ENCODE results near the gene CHST8.

The CHST8 gene

GRCh38 chr19:33734913-33735312, 113.2 kb downstream of the CHST8 start:
- no peak for DNase-seq (ENCODE audit: low read depth in 3 of 3, low spot score in 1 of 3)

DNA sequence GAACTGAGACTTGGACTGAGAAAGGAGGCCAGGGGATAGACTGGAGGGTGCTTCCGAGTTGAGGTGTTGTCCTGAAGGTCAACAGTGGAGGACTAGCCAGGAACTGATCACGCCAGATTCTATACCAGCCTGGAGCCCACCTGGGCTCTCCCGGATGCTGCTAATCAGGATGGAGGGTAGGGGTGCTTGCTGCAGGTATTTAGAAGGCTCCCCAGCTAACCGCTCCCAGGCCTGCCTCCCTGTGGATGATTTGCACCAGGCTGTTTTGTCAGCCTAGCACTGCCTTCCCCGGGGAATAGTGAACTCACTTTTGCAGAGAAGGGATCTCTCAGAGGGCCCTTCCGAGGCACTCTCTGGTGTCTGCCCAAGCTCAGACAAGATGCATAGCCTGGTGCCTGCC, 114.4 kb downstream of the CHST8 start:
- no peak for DNase-seq (ENCODE audit: low read depth in 3 of 3, low spot score in 1 of 3)

GRCh38 chr19:33736787-33737186, 115.0 kb downstream of the CHST8 start:
- DNase-seq (ENCODE audit: low read depth in 3 of 3, low spot score in 1 of 3), result no peak

GRCh38 chr19:33737681-33738371, 116.1 kb downstream of the CHST8 start:
- DNase-seq (ENCODE audit: low read depth in 3 of 3, low spot score in 1 of 3), result no peak

DNA sequence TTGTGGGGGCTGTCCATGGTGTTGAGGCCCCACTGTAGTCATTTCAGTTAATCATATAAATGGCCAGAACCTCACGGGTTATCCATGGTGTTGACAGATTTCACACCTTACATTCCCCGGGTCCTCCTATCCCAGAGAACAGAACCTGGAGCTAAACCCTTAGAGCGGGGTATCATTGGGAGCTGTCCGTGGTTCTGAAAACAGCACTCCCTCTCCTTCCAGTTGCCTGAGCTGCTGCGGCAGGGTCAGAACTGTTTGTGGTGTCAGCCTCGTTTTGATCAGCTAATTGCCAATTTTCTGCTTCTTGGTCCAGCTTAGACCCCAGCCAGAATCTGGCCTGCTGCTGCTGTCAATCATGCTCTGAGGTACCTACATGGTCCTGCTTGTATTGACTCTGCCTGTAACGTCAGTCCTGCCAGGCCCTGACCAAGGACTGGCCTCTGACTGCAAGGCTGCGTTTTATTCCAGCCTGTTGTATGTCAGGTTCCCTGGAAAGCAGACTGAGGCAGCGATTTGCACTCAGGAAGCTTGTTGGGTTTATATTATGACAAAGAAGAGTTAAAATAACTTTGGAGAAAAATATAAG, 119.2 kb downstream of the CHST8 start:
- no peak for DNase-seq (ENCODE audit: low read depth in 3 of 3, low spot score in 1 of 3)

DNA sequence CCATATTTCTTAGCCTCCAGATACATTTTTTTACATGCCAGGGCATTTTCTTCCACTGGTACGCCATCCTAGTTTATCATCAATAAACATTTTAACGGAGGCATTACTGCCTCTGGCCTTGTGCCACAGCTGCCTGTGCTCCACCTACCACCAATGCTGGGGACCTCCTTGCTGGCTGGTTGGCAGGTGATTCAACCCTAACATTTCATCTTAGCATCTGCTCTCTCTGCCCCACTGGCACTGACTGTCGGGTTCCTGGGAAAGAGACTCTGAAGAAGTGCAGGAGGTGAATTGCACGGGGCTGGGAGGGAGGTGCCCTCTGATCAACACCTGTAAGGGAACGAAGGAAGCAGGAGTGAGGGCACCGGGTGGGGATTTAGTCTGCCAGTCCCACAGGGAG, 123.5 kb downstream of the CHST8 start:
- no peak for DNase-seq (ENCODE audit: low read depth in 3 of 3, low spot score in 1 of 3)

DNA sequence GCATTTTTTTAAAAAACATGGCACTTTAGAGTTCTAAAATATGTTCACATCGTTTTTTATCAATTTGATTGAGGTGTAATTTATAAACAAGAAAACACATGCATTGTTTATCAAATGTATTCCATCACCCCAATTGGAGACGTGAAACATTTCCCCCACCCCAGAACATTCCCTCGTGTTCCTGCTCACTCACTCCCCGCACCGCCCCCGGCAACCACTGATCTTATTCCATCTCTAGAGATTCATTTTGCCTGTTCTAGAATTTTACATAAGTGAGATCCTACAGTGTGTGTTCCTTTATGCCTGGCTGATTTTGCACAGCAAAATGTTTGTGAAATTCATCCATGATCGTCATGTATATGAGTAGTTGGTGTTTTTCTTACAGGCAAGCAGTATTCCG, 124.4 kb downstream of the CHST8 start:
- no peak for DNase-seq (ENCODE audit: low read depth in 3 of 3, low spot score in 1 of 3)

GRCh38 chr19:33747273-33747672, 125.5 kb downstream of the CHST8 start:
- no peak for DNase-seq (ENCODE audit: low read depth in 3 of 3, low spot score in 1 of 3)

DNA sequence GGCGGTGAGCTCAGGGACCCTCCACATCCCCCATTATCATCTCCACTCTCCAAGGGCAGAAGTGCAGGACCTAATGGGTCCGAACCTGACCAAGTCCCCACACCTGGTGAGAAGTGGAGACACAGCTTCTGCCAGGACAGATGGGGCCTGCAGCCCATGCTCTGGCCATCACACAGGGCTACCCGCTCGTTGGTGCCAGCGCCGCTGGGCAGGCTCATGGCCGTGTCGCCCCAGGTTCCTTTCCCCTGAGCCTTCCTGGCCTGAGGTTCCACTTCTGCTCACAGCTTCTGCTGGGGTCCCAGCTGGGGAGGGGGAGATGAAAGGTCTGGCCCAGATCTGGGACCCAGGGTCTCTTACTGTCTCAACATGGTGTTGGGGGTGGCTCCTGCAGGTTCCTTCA, 126.5 kb downstream of the CHST8 start:
- DNase-seq (ENCODE audit: low read depth in 3 of 3, low spot score in 1 of 3), result no peak

GRCh38 chr19:33749016-33749415, 127.3 kb downstream of the CHST8 start:
- no peak for DNase-seq (ENCODE audit: low read depth in 3 of 3, low spot score in 1 of 3)

DNA sequence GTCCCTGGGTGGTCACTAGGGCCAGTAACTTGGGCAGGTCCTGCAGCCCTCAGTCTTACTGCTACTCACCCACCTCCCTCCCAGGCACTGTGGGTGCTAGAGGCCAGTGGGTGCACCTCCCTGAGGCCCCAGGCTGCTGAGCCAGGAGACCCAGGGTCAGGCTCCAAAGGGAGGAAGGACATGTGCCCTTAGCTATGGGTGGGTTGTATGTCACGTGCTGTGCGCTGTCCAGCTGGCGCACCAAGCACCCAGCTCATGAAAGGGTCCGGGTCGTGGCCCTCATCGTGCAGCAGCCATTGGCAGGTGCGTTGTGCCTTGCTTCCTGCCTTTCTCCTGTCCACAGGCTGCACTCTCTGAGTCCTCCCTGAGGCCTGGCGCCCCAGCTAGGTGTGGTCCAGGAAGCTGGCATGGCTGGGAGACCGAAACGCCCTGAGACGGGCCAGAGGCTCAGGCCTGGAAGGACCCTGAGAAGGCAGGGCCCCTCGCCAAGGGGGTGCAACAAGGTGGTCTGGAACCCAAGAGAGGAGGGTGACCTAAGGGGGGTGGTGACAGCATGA, 127.9 kb downstream of the CHST8 start:
- no peak for DNase-seq (ENCODE audit: low read depth in 3 of 3, low spot score in 1 of 3)

DNA sequence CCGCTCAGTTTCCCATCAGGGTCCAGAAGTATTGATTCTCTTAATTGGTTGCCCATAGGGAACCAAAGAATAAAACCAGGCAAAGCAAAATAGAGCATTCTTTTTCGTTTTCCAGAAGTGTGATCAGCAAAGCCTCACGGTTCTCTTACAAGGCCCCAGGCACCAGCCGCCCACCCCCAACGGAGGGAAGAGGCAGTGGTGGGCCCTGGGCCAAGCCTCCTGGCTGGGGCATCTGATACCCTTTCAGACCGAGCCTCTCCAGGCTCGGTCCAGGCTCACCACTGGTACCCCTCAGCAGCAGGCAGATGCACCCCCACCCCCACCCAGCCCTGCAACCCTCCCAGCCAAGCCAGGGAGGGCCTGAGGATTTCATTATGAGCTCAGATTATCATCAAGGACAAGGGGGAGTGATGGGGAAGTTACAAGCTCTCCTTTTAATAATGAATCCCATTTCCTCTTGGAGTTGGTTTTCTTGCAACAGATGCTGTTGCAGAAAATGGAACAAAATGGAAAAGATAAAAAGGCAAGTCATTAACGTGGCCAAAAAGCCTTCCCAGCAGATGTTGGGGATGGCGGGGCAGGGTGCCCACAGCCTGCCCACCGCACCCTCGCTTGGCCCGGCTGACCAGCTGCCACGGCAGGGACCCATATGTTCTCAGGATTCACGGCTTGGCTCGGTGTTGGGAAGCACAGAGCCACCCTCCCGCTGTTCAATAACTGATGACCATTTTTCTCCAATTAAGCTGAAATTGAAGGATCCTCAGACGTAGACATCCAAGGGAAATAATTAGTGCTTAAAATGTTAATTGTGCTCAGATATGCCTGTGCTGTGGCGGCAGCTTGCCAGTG, 129.1 kb downstream of the CHST8 start:
- DNase-seq (ENCODE audit: low read depth in 3 of 3, low spot score in 1 of 3), result no peak

DNA sequence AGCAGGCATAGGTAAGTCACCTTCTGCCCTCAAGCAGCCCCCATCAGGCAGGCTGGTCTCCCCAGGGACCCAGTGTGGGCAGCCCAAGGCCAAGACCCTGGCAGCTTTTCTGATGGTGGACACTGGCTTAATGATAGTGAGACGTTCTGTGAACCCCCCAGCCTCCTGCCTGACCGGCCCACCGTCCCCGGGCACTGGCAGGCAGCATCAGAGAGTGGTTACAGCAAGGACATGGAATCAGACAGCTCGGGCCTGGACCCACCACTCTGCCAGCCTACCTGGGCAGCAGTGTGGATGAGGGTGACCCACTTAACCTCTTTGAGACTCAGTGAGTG, 129.7 kb downstream of the CHST8 start:
- no peak for DNase-seq (ENCODE audit: low read depth in 3 of 3, low spot score in 1 of 3)

DNA sequence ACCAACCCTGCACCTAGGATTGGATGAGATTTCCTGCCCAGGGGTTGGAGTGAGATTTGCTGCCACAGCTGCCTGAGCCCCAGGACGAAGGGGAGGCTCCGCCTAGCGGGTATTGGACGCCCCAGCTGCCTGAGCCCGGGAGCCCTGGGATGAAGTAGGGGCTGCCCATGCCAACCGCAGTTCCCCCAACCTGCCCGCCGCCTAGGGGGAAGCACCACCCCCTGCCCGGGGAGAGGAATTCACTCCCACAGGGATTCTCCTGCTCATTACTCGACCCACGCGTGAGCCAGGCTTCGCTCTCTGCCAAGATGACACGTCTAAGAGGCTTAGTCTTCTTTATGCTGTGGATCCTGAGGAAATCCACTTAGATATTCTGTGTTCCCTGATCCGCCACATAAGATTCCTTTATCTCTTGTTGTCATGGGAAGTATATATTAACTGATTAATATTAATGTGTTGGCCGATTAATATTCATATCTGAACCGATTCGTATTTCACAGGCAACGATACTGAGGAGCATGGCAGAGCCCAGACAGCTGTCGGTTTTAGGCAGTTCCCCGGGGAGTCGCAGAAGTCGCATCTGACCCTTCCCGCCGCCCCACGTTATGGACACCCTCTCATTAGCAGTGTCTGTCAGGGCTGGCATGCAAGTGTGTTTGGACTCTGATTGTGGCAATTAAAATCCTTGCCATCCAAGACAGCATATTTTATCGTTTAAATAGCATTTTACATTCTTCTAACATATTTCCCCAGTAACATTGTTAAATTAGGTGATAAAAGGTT, 130.5 kb downstream of the CHST8 start:
- DNase-seq (ENCODE audit: low read depth in 3 of 3, low spot score in 1 of 3), result no peak

GRCh38 chr19:33752945-33753344, 131.2 kb downstream of the CHST8 start:
- no peak for DNase-seq (ENCODE audit: low read depth in 3 of 3, low spot score in 1 of 3)

- DNase-seq (ENCODE audit: low read depth in 3 of 3, low spot score in 1 of 3), result no peak
Observed at GRCh38 chr19:33754361-33754760, 132.6 kb downstream of the CHST8 start.

DNA sequence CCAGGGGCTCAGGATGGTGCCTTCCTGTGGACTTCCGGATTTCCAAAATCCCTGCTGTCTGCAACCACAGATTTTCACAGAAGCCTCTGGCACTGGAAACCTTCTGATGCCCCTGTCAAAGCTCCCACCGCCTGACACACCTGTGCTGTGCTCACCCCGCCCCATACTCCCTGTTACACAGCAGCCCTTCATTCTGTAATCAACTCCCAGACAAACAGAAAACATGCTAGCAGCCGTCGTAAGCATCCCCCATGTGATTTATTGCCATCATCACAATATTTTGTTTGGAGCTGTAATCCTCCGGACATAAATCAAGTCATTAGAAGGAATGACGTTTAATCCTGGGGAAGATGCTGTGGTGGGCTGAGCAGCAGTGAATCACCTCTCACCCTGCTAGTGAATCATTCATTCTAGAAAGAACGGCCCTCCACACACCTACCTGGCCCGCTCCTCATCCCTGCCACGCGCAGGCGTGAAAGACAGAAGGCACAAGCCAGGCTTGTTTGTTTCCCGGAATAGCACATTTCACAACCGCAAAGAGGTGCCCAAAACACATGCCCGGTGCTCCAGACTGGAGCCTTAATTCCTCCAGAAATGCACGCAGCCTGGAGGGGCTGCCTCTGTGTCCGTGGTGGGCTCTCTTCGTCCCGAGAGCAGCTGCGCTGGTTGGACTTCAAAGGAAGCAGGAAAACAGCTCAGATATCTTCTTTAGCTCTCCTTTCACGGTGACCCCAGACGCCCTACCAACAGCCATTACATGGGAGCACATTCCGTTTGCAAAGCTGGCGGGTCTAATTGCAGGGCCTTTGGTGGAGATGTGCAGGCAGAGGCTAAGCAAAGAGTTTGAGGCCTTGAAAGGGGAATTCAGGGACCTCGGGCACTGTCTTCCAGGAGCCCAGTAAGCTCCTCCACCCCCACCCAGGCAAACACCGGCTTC, 133.6 kb downstream of the CHST8 start:
- no peak for DNase-seq (ENCODE audit: low read depth in 3 of 3, low spot score in 1 of 3)

GRCh38 chr19:33756177-33756576, 134.4 kb downstream of the CHST8 start:
- DNase-seq (ENCODE audit: low read depth in 3 of 3, low spot score in 1 of 3), result no peak

GRCh38 chr19:33758541-33759013, 136.8 kb downstream of the CHST8 start:
- DNase-seq (ENCODE audit: low read depth in 3 of 3, low spot score in 1 of 3), result no peak

- DNase-seq (ENCODE audit: low read depth in 3 of 3, low spot score in 1 of 3), result no peak
Observed at GRCh38 chr19:33759356-33759755, 137.6 kb downstream of the CHST8 start.

All from stimulated activated CD4-positive, alpha-beta T cell treated with anti-CD3 and anti-CD28 coated beads, TNF-alpha, amount 100 ng/mL, for 1 hour (primary cell).